Ecto neural progenitor cell (in vitro differentiated cells): ENCODE measurements around the gene MYH13.
A peak's percentile ranks its signal among the peaks of the same experiment; 100 is the strongest.

Experiments used
- DNase-seq: peaks from one replicate; pipeline ENCODE4 v3.0.0-alpha.2; 2018; ENCODE audit warnings: low spot score

The MYH13 gene

GRCh38 chr17:10344816-10345215, 28.0 kb downstream of the MYH13 start:
- no peak for DNase-seq

GRCh38 chr17:10339051-10339450, 33.8 kb downstream of the MYH13 start:
- DNase-seq = no peak

- no peak for DNase-seq
Measured at GRCh38 chr17:10337976-10338375, 34.8 kb downstream of the MYH13 start.

GRCh38 chr17:10337136-10337535, 35.7 kb downstream of the MYH13 start:
- no peak for DNase-seq

GRCh38 chr17:10336393-10336792, 36.4 kb downstream of the MYH13 start:
- DNase-seq = no peak

- no peak for DNase-seq
Measured at GRCh38 chr17:10332515-10332914, 40.3 kb downstream of the MYH13 start.

- DNase-seq = no peak
Measured at GRCh38 chr17:10328971-10329923, 43.6 kb downstream of the MYH13 start.

GRCh38 chr17:10328206-10328605, 44.6 kb downstream of the MYH13 start:
- no peak for DNase-seq

- peak; percentile 93 for DNase-seq
Measured at GRCh38 chr17:10327640-10328039, 45.2 kb downstream of the MYH13 start.

- DNase-seq = no peak
Measured at GRCh38 chr17:10325031-10325695, 47.6 kb downstream of the MYH13 start.

- DNase-seq = no peak
Measured at GRCh38 chr17:10323812-10324610, 48.8 kb downstream of the MYH13 start.

GRCh38 chr17:10318535-10318934, 54.3 kb downstream of the MYH13 start:
- DNase-seq = no peak

GRCh38 chr17:10317543-10317834, 55.3 kb downstream of the MYH13 start:
- no peak for DNase-seq

GRCh38 chr17:10316801-10317542, 55.8 kb downstream of the MYH13 start:
- DNase-seq = peak; percentile 76

GRCh38 chr17:10314329-10314728, 58.5 kb downstream of the MYH13 start:
- DNase-seq = no peak

- no peak for DNase-seq
Measured at GRCh38 chr17:10313037-10313672, 59.7 kb downstream of the MYH13 start.

- DNase-seq = no peak
Measured at GRCh38 chr17:10311131-10311530, 61.7 kb downstream of the MYH13 start.

- DNase-seq = no peak
Measured at GRCh38 chr17:10309003-10309974, 63.5 kb downstream of the MYH13 start.

- DNase-seq = no peak
Measured at GRCh38 chr17:10306585-10306984, 66.2 kb downstream of the MYH13 start.

GRCh38 chr17:10305398-10305797, 67.4 kb downstream of the MYH13 start:
- no peak for DNase-seq
